Hepatocyte (in vitro differentiated cells): ENCODE data around the gene NFIX. TPM values are rescaled to one million over a fixed set of nuclear protein-coding genes. Genes with fewer than 3 reads are reported as not detected.

Experiments used
- DNase-seq: peaks from one replicate; pipeline ENCODE4 v3.0.0-alpha.2; 2016; ENCODE audit warnings: low spot score
- H2AFZ ChIP-seq: fragments of 200-600 bp; sonication (generic); 2 replicates; pipeline ENCODE4 v1.6.0; 2016; ENCODE audit warnings: antibody characterized with exemption, mild to moderate bottlenecking
- H3K27ac ChIP-seq: fragments of 200-600 bp; sonication (generic); 2 replicates; pipeline ENCODE4 v1.5.1; 2016; ENCODE audit warnings: mild to moderate bottlenecking
- H3K27me3 ChIP-seq: fragments of 200-600 bp; sonication (generic); 2 replicates; pipeline ENCODE4 v1.6.1; 2016
- H3K36me3 ChIP-seq: fragments of 200-600 bp; sonication (generic); replicated peaks from 2 replicates; pipeline ENCODE4 v1.5.1; 2016; ENCODE audit warnings: low read depth; ENCODE audit not compliant: insufficient read depth
- H3K4me1 ChIP-seq: fragments of 200-600 bp; sonication (generic); 2 replicates; pipeline ENCODE4 v1.5.1; 2016; ENCODE audit warnings: mild to moderate bottlenecking, moderate library complexity; ENCODE audit not compliant: insufficient read depth
- H3K4me2 ChIP-seq: fragments of 200-600 bp; sonication (generic); 2 replicates; pipeline ENCODE4 v1.6.0; 2016
- H3K4me3 ChIP-seq: fragments of 200-600 bp; sonication (generic); 2 replicates; pipeline ENCODE4 v1.5.1; 2016; ENCODE audit warnings: mild to moderate bottlenecking
- H3K79me2 ChIP-seq: fragments of 200-600 bp; sonication (generic); 2 replicates; pipeline ENCODE4 v1.6.0; 2017; ENCODE audit warnings: mild to moderate bottlenecking
- H3K9me2 ChIP-seq: fragments of 200-600 bp; sonication (generic); replicated peaks from 2 replicates; pipeline ENCODE4 v1.6.0; 2017; ENCODE audit warnings: mild to moderate bottlenecking; ENCODE audit not compliant: insufficient read depth
- H3K9me3 ChIP-seq: fragments of 200-600 bp; sonication (generic); 2 replicates; pipeline ENCODE4 v1.5.1; 2016; ENCODE audit warnings: low read depth, mild to moderate bottlenecking
- H4K20me1 ChIP-seq: fragments of 200-600 bp; sonication (generic); 2 replicates; pipeline ENCODE4 v1.6.0; 2016; ENCODE audit warnings: mild to moderate bottlenecking; ENCODE audit not compliant: insufficient read depth, poor library complexity, severe bottlenecking
- EZH2 ChIP-seq: fragments of 200-600 bp; sonication (generic); IDR thresholded peaks from 2 replicates; pipeline ENCODE4 v1.6.1; 2016; ENCODE audit warnings: antibody characterized with exemption, mild to moderate bottlenecking, borderline replicate concordance
- EZH2phosphoT487 ChIP-seq: fragments of 200-600 bp; sonication (generic); IDR thresholded peaks from one replicate; pipeline ENCODE4 v1.6.1; 2018; ENCODE audit warnings: antibody characterized with exemption, mild to moderate bottlenecking, low read depth, moderate library complexity; ENCODE audit not compliant: unreplicated experiment, severe bottlenecking
- WGBS: methylation state at CpG from one replicate; pipeline ENCODE4 v1.1.6; 2016; ENCODE audit warnings: low lambda C conversion rate; ENCODE audit errors: missing lambda C conversion rate; 5-methylcytosine and 5-hydroxymethylcytosine counted together
- polyA plus RNA-seq: library from polyadenylated mRNA; unstranded; fragments of >200 nt; fragmentation: Nextera tagmentation; extraction: Ambion mirVana; gene quantifications from 2 replicates; pipeline ENCODE4 v1.2.1, GENCODE V29; 2016
- total RNA-seq: library from RNA; depleted of rRNA; stranded (reverse); fragments of >200 nt; gene quantifications from 2 replicates; pipeline ENCODE4 v1.2.3, GENCODE V29; 2014
- TF ChIP-seq, protein P1 (sequence below): fragments of 200-600 bp; sonication (generic); IDR thresholded peaks from 2 replicates; pipeline ENCODE4 v1.5.1; 2016; ENCODE audit warnings: antibody characterized with exemption, mild to moderate bottlenecking; ENCODE audit not compliant: poor library complexity

Gene NFIX
- total and polyA plus RNA-seq, 2 experiments from 2014 or later: 10.2 to 12.8 TPM

DNA sequence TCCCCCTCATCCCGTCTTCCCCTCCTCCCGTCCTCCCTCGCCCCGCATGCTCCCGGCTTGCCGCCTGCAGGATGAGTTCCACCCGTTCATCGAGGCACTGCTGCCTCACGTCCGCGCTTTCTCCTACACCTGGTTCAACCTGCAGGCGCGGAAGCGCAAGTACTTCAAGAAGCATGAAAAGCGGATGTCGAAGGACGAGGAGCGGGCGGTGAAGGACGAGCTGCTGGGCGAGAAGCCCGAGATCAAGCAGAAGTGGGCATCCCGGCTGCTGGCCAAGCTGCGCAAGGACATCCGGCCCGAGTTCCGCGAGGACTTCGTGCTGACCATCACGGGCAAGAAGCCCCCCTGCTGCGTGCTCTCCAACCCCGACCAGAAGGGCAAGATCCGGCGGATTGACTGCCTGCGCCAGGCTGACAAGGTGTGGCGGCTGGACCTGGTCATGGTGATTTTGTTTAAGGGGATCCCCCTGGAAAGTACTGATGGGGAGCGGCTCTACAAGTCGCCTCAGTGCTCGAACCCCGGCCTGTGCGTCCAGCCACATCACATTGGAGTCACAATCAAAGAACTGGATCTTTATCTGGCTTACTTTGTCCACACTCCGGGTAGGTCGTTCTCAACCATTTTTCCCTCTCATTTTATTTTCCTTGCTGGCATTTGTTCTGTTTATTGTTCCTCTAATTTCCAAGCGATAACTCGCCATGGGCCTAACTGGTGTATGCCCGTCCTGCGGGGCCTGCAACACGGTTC lies 29.8 kb downstream of the NFIX start:
- Histone ChIP-seq H3K27me3 (peaks cover 89% of the 10 kb centered on the region), H3K4me2 (peak overlapping the region; percentile 81), H3K9me2 (no peaks in the 10 kb centered on the region), H3K4me1 (peaks cover 34% of the 10 kb centered on the region), H4K20me1 (peaks cover 6% of the 10 kb centered on the region), H2AFZ (no peak overlapping the region), H3K9me3 (no peaks in the 10 kb centered on the region), H3K79me2 (peaks cover 32% of the 10 kb centered on the region), H3K27ac (peak overlapping the region; percentile 89), H3K4me3 (no peak overlapping the region), H3K36me3 (no peaks in the 10 kb centered on the region)
- no peak for DNase-seq
- 21% methylated on average over 47 of the region's 48 CpGs for WGBS
- TF ChIP-seq EZH2 (peak; percentile 59), EZH2phosphoT487 (no peak)
- TF ChIP-seq, protein P1, sequence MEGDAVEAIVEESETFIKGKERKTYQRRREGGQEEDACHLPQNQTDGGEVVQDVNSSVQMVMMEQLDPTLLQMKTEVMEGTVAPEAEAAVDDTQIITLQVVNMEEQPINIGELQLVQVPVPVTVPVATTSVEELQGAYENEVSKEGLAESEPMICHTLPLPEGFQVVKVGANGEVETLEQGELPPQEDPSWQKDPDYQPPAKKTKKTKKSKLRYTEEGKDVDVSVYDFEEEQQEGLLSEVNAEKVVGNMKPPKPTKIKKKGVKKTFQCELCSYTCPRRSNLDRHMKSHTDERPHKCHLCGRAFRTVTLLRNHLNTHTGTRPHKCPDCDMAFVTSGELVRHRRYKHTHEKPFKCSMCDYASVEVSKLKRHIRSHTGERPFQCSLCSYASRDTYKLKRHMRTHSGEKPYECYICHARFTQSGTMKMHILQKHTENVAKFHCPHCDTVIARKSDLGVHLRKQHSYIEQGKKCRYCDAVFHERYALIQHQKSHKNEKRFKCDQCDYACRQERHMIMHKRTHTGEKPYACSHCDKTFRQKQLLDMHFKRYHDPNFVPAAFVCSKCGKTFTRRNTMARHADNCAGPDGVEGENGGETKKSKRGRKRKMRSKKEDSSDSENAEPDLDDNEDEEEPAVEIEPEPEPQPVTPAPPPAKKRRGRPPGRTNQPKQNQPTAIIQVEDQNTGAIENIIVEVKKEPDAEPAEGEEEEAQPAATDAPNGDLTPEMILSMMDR: no peak

DNA sequence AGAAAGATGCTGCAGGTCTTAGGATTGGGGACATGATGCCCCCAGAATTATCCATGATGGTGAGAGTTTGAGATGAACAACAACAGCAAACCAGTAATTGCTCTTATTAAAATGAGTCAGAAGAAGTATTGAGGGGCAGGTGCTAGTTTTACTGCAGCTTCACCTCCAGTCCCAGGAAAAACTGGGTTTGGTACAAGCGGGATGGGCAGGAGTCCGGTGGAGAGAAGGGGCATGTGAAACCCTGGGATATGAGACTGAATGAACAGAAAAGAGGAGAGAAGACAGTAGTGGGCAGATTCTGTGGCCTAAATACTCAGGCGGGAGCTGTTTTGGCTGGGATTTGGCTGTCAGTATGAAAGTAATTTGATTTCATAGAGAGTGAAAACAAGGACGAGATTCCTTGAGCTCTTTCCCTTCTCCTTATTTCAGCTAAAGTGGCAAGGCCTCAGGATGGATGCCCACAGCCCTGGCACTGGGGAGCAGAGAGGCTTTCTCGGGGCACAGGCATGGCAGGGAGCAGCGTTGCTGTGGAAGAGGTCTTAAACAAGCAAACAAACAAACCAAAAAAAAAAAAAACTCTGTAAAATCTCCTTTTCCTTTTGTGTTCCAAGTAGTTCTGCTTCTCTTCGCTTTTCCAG lies 30.7 kb downstream of the NFIX start:
- Histone ChIP-seq H3K4me1 (peaks cover 34% of the 10 kb centered on the region), H3K27me3 (peaks cover 89% of the 10 kb centered on the region), H2AFZ (no peak overlapping the region), H3K36me3 (no peaks in the 10 kb centered on the region), H3K27ac (peak overlapping the region; percentile 11), H4K20me1 (peaks cover 6% of the 10 kb centered on the region), H3K4me2 (peak overlapping the region; percentile 81), H3K79me2 (peaks cover 28% of the 10 kb centered on the region), H3K9me2 (no peaks in the 10 kb centered on the region), H3K9me3 (no peaks in the 10 kb centered on the region), H3K4me3 (no peak overlapping the region)
- DNase-seq: no peak
- TF ChIP-seq EZH2phosphoT487 (no peak), EZH2 (peak; percentile 31)
- WGBS: 56% methylated on average over 7 of the region's 7 CpGs

DNA sequence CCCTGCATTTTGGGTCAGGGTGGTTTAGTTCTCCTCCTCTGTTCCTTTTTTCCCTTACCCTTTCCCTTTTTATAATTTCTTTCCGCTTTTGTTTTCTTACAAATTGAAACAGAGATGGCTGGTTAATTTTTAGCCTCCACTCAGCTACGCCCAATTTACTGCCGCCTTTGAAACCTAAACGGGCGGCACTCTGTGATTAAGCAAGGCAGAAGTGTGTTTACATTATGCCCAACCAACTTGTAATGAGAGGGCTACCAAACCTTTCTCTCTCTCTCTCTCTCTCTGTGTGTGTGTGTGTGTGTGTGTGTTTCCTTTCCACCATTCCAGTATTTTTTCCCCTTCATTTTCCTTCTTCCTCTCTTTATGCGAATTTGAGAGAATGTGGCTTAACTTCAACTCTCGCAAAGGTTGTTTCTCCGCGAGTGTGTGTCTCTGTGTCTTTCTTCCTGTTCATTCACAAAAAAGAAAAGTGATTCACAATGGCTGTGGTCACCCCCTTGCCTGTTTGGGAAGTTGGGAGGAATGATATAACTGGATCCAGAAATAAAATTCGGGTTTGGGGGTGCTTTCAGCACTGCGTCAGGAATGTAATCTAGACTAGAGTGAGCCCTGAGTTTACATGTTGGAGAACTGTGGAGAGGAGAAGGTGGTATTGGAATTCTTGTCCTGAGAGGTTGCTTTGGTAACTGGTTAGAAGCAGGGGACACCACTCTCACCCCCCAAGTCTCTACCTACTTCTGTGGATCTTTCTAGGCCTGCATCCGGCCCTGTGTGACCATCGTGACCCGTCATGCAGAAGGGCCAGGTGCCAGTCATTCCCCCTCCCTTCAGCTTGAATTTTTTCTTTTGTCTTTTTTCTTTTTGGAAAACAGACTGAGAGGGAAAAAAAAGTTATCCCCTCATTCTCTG lies 31.4 kb downstream of the NFIX start:
- TF ChIP-seq, protein P1: no peak
- no peak for TF ChIP-seq EZH2phosphoT487
- TF ChIP-seq EZH2: no peak
- Histone ChIP-seq H3K9me2 (no peaks in the 10 kb centered on the region), H3K27ac (peak overlapping the region; percentile 11), H3K4me3 (no peak overlapping the region), H4K20me1 (peaks cover 13% of the 10 kb centered on the region), H3K36me3 (no peaks in the 10 kb centered on the region), H3K4me2 (peak overlapping the region; percentile 81), H2AFZ (no peak overlapping the region), H3K4me1 (peaks cover 28% of the 10 kb centered on the region), H3K9me3 (no peaks in the 10 kb centered on the region), H3K27me3 (peaks cover 88% of the 10 kb centered on the region), H3K79me2 (peaks cover 21% of the 10 kb centered on the region)
- WGBS: 50% methylated on average over 14 of the region's 14 CpGs
- peak; percentile 46 for DNase-seq
